ENCODE measurements around the gene COMMD6.

The COMMD6 gene

DNA sequence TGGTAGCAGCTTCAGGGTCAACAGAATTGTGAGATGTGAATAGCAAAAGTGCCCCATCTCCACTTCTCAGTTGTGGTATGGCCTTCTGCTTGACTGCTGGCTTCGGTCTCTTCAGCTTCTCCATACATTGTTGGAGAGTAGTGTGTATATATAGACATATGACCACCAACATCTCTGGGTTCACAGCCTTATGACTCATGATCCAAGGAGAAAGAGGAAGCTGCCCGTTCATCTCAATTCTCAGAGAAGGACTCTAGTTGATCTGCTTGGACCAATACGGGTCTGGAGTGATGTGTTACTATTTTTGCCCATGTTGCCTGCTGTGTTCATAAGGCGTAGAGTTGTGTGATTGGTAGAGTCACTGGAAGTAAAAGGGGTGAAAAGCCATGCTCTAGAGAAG lies 3.6 kb upstream of the COMMD6 start:
- no peak for DNase-seq (ENCODE audit: extremely low spot score)
- ChIA-PET POLR2A (no interaction called here), CTCF (interaction anchor here (0.9 to 3.1 kb wide), 6 partner anchors 9 to 168 kb away, joined by 3 to 9 read pairs (median 6); partner anchors contain the start of genes TBC1D4 and UCHL3)
- TF ChIP-seq, protein P1, sequence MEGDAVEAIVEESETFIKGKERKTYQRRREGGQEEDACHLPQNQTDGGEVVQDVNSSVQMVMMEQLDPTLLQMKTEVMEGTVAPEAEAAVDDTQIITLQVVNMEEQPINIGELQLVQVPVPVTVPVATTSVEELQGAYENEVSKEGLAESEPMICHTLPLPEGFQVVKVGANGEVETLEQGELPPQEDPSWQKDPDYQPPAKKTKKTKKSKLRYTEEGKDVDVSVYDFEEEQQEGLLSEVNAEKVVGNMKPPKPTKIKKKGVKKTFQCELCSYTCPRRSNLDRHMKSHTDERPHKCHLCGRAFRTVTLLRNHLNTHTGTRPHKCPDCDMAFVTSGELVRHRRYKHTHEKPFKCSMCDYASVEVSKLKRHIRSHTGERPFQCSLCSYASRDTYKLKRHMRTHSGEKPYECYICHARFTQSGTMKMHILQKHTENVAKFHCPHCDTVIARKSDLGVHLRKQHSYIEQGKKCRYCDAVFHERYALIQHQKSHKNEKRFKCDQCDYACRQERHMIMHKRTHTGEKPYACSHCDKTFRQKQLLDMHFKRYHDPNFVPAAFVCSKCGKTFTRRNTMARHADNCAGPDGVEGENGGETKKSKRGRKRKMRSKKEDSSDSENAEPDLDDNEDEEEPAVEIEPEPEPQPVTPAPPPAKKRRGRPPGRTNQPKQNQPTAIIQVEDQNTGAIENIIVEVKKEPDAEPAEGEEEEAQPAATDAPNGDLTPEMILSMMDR (IDR thresholded peaks at IDR 0.05; ENCODE audit: control extremely low read depth, extremely low read depth, low read depth, missing control alignments) = no peak

GRCh38 chr13:75533861-75534260 lies 3.8 kb downstream of the COMMD6 start:
- CTCF ChIA-PET = interaction anchor here (1.5 to 2.7 kb wide), 3 partner anchors 11 to 30 kb away, joined by 3 to 13 read pairs (median 4); no protein-coding TSS in a partner anchor
- TF ChIP-seq, protein P1 (IDR thresholded peaks at IDR 0.05; ENCODE audit: control extremely low read depth, extremely low read depth, low read depth, missing control alignments) = no peak
- POLR2A ChIA-PET = no interaction called here
- no peak for DNase-seq (ENCODE audit: extremely low spot score)

DNA sequence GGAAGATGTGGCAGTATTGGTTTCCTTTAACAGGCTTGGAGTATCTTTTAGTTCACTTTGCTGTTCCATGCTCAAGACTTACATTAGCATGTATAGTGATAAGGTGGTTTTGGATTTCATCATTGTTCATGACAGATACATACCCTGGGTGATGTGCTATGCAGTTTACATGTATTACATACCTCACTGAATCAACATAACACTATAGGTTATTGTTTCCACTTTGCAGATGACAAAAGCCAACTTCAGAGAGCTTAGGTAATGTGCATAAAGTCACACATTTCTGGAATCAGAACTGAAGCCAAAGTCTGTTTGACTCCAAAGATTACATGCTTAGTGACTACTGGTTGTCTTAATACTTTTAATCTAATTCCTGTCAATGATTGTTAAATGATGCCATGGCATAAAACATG lies 7.1 kb downstream of the COMMD6 start:
- CTCF ChIA-PET = interaction anchor here (1.1 to 2.3 kb wide), 2 partner anchors 12 to 16 kb away, joined by 4 to 7 read pairs; no protein-coding TSS in a partner anchor

GRCh38 chr13:75521956-75522355 lies 15.7 kb downstream of the COMMD6 start:
- DNase-seq (ENCODE audit: extremely low spot score) = no peak
- ChIA-PET CTCF (interaction anchor here (1.5 to 2.3 kb wide), 2 partner anchors 8 to 37 kb away, joined by 4 to 11 read pairs; no protein-coding TSS in a partner anchor), POLR2A (no interaction called here)
- TF ChIP-seq, protein P1 (IDR thresholded peaks at IDR 0.05; ENCODE audit: control extremely low read depth, extremely low read depth, low read depth, missing control alignments) = no peak

More for the DNA sequence above, 7.1 kb downstream of the COMMD6 start:
- TF ChIP-seq, protein P1 (IDR thresholded peaks at IDR 0.05; ENCODE audit: control extremely low read depth, extremely low read depth, low read depth, missing control alignments) = no peak
- DNase-seq (ENCODE audit: extremely low spot score) = no peak
- POLR2A ChIA-PET = no interaction called here

GRCh38 chr13:75518439-75519088 lies 19.1 kb downstream of the COMMD6 start:
- POLR2A ChIA-PET = no interaction called here
- TF ChIP-seq, protein P1 (IDR thresholded peaks at IDR 0.05; ENCODE audit: control extremely low read depth, extremely low read depth, low read depth, missing control alignments) = no peak
- CTCF ChIA-PET = interaction anchor here (1.1 to 1.8 kb wide), 2 partner anchors 32 to 36 kb away, joined by 4 to 5 read pairs; partner anchors contain the start of gene TBC1D4
- no peak for DNase-seq (ENCODE audit: extremely low spot score)

DNA sequence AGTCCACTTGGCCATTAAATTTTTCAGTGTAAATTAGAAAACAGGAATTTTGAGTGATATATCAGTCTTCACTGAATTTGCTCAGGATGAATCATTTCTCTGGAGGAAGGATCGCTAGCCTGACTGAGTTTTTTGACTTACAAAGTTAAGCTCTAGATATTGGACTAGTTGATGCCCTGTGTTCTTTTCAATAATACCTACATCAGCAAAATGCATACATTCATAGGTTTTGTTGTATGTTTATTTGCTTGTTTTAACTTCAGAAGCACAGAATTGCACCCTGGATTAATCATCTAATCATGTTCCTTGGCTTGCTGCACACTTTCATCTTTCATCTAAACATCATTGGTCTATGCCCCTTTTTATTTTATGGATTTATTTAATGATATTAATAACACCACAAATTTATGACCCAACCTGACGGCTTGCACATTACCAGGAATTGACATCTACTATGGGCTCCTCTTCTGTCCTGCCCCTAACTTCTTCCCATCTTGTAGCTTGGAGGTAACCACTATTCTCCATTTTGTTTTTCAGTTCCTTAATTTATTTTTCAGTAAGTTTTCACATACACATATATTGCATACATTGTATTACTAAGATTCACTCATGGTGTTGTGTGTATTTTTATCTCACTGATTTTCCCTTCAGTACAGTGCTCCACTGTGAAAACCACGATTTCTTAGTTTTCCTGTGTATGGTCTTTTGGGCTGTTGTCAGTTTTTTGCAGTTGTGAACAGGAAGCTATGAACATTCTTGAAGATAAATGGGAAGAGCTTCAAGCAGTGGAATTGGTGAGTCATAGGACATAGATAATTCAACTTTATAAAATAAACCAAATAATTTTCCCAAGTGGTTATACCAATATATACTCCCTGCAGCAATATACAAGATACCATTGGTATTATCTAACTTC lies 23.3 kb downstream of the COMMD6 start:
- TF ChIP-seq, protein P1 (IDR thresholded peaks at IDR 0.05; ENCODE audit: control extremely low read depth, extremely low read depth, low read depth, missing control alignments) = no peak
- CTCF ChIA-PET = interaction anchor here (0.9 to 3.3 kb wide), 7 partner anchors 9 to 36 kb away, joined by 3 to 11 read pairs (median 8); partner anchors contain the start of genes TBC1D4 and UCHL3
- POLR2A ChIA-PET = no interaction called here
- no peak for DNase-seq (ENCODE audit: extremely low spot score)
